RKO (cell line): ENCODE data around the gene KCNK3.

Source experiments
- DNase-seq: peaks from one replicate; pipeline ENCODE4 v3.0.0-alpha.2; 2016; ENCODE audit warnings: low spot score

The KCNK3 gene

GRCh38 chr2:26666671-26667070 lies 25.9 kb upstream of the KCNK3 start:
- DNase-seq = no peak

GRCh38 chr2:26668041-26668440 lies 24.5 kb upstream of the KCNK3 start:
- DNase-seq = no peak

DNA sequence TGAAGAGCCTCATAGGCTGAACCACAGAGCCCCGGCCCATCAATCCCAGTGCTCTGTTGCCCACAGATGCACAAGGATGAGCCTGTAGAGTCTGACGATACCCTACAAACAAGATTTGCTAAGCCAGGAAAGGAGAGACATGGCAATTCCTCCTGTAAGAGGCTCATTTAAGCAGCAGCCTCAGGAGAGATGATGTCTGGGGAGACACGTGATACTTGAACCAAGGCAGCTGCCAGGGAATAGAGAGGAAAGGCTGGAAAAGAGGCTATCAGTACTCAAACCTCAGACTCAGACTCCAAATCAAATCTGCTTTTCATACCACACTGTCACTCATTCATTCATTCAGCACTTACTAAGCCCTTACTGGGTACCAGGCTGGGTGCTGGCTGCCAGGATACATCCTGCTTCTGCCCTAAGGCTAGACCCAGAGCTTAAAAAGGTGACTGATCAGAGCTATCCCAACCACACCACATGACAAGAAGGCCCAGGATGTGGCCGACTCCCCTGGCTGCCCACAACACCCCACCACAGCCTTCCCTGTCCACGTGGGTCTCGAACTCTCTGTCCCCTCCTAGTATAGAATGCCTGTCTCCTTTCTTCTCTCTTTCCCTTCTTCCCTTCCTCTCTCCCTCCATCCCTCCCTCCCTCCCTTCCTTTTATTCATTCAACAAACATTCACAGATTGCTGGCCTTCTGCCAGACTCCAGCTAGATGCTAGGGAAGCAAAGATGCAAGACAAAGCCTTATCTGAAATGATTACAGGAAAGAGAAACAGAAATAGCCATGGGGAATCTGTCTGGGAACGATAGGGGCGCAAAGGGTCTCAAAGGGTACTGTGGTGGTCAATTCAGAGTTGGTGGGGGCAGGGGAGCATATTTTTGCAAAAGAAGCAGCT lies 23.4 kb upstream of the KCNK3 start:
- no peak for DNase-seq

DNA sequence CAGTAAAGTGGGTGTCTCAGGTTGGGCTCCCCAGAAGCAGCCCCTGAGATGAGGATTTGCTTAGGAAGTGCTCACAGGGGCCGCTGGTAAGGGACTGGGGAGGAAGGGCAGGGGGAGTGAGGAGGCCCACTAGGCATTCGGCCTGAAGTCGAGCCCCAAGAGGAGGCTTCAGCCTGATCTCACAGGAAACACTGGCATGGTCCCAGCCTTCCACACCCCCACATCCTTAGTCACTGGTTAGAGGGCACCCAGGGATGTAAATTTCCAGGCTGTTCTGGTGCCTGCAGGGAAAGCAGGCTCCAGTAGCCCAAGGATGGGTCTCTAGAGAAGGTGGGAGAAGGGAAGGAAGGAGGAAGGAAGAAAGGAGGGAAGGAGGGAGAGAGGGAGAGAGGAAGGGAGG lies 22.4 kb upstream of the KCNK3 start:
- peak; percentile 54 for DNase-seq

DNA sequence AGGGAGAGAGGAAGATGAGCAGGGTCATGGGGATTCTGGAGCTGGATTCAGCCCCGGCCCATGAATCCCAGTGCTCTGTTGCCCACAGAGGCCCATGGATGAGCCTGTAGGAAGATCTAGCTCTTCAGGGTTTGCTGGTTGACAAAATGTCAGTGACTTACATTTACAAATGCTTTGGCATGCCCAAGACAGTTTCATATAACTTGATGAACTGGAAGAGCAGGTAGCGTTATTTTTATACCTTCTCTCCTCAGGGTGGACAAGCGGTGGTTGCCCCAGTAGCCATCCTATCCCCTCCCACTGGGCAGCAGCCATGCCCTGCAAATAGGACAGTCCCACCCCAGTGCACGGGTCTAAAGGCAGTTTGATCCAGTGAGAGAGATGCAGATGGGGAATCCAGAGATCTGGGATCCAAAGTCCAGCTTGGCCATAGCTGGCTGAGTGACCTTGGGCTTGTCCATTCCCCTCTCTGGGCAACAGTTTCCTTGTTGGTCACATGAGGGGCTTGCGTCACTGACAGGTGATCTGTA lies 21.5 kb upstream of the KCNK3 start:
- DNase-seq = no peak

DNA sequence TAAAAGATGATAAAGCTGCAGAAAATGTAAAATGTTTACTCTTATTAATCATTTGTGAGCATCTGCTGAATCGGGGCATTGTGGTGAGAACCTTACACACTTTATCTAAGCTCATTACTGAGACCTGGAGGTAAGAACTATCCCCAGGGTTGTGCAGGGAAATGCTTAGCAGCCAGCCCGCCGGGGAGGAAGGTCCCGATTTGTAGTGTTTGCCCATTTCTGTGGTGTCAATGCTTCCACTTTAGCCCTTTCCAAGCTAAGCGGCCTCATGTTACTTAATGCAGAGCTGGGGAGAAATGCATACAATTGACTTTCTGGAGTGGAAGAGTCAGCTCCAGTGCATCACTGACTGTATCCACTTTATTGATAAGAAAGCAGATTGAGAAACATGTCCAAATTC lies 20.8 kb upstream of the KCNK3 start:
- DNase-seq = no peak

DNA sequence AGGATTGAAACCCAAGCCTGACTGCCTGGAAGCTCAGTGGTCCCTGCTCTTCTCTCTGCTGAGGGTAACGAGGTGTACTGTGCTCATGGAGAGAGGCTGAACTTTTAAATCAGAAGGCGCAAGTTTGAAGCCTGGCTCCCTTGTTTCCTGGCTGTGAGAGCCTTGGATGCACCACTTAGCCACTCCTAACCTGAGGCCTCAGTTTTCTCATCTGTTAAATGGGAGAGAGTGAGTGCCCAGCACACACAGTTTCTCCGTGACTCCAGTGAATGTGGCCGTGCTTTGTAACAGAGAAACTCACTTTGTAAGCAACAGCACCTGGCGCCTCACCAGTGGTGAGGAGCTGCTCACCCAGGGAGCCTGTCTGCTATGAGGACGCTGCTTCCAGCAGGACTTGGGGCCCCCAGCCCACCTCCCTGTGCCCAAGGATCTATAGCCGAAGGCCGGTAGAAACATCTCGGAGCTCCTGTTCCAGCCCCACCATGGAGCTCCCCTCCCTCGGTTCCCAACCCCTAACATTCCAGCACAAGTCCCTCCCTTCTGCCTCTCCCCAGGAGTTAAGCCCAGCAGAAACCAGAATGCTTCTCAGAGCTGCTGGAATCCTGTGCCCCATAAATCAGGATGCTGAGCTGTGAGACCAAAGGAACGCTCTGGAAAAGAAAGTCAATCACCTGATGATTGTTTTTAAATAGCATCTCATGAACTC lies 20.3 kb upstream of the KCNK3 start:
- DNase-seq = no peak

DNA sequence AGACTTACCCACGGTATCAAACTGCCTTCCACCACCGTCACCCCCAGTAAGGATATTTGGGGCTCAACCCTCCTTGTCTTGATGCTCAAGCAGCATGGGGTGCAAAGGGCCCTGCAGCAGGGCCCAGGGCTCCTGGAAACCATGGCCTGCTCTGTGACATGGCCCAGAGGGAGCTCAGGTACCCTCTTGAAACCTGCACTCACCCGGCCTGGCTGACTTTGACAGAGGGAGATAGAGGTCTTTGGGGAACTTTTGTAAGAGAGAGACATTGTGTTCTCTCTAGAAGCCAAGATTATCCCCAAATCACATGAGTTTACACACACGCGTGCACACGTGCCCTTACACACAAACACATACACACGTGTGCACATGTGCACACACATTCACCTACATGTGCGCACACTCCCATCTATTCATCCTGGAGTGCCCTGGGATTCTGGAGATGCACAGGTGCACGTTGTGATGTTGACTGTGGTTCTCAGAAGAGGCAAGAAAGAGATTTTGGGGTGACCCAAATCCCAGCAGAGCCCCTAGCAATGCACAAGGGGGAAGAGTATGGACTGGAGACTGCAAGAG lies 19.6 kb upstream of the KCNK3 start:
- no peak for DNase-seq

DNA sequence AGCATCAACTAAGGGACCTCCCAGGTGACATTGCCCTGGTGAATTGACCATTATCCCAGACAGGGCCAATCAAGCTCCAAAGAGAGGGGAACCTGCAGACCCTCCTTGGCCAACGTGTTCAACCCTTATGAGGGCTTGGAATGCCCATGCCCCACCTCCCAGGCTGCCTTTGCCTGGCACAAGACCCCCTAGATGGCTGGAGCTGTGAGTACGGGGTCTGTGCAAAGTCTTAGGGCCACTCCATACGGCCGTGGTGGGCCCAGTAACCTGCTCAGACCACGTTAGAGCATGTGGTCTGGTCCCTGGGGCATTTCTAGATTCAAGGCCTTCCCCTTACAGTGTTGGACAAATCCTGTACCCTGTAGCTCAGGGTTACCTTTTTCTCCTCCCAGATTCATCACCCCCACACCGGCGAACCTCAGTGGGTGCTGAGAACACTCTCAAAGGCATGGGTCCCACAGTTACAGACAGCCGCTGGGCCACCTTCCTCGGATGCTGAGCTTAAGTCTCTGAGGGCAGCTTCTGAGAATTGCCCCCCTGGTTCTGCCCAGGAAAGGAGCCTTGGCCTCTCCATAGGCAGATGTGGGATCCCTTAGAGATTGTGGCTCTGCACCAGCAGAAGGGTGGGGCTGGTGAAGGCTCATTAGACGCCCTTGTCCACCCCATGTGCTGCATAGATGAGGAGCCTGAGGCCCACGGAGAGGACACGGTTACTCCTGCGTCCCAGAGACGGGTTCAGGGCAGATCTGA lies 18.3 kb upstream of the KCNK3 start:
- DNase-seq = no peak

DNA sequence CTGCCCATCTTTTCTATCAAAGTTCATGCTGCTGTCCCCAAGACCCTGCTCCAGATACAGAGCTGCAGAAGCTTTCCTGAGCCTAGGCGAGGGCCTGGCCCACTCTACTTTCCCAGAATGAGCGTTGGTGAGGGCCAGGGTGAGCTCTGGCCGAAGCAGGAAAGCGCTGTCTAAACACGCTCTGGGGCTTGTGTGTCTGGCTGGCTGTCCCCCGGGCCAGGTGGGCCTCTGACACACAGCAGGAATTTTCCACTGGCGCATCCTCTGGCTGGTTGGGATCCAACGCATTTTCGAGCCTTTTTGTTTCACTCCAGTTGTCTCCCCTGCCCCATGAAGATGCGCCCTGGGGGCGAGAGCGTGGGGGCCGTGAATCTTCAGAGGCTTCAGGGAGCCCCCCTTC lies 17.8 kb upstream of the KCNK3 start:
- no peak for DNase-seq

DNA sequence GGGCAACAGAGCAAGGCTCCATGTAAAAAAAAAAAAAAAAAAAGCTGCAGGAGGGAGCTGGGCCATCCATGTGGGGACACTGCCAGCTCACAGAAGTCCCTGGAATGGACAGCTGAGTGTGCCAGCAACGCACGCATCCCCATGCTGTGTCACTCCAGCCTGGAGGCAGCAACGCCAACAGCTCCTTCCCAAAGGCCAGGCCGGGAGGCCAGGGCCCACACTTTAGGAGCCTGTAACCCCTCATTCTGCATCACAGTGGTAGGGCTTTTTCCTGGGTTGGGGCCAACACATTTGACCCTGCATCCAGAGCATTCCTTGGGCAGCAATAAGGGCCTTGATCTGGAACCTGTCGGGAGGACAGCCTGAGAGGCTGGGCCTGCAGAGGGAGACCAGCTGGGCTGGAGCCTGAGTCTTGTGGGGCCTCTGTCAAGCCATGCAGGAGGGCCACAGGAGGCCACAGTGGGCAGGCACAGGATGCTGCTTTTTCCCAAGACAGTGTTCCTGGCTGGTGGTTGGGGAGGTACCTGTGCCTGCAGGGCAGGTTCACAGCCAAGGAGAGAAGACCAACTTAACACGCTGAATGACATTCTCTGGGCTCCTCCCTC lies 16.8 kb upstream of the KCNK3 start:
- no peak for DNase-seq

DNA sequence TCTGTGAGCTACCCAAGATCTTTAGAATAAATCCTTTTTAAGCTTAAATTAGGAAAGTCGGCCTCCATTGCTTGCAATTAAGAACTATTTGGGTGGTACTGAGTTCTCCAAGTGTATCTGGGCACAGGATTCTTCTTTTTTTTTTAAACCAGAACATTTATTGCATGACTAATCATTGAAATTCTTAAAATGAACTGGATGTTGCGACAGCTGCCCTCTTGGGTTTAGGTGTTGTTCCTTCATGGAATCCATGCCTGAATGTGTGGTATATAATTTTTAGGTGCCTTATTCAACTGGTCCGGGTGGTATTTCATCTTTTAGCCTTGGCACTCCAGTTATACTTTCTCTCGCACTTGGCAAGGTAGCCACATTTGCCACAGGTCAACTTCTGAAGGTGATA lies 14.5 kb upstream of the KCNK3 start:
- no peak for DNase-seq

- DNase-seq = no peak
Observed at GRCh38 chr2:26679867-26680266, 12.7 kb upstream of the KCNK3 start.

- no peak for DNase-seq
Observed at GRCh38 chr2:26681656-26682055, 10.9 kb upstream of the KCNK3 start.

DNA sequence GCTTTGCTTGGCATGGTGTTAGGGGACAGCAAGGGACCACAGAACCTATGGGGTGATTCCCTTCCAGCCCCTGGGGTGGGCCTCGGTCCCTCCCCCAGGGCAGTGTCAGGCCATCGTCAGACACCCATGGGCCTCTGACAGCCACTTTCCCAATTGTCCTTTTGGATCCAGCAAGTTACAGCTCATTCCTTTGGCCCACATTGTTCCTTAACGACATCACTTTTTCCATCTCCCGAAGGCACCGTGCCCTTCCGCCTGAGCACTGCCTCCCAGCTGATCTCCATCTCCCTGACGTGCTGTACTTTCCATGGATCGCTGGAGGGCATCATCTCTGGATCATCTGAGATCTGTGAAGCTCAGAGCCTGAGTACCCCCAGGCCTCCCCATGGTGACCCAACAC lies 10.4 kb upstream of the KCNK3 start:
- no peak for DNase-seq

GRCh38 chr2:26683583-26683982 lies 8.9 kb upstream of the KCNK3 start:
- no peak for DNase-seq

- DNase-seq = no peak
Observed at GRCh38 chr2:26685341-26685740, 7.2 kb upstream of the KCNK3 start.

GRCh38 chr2:26685989-26686839 lies 6.3 kb upstream of the KCNK3 start:
- DNase-seq = no peak

DNA sequence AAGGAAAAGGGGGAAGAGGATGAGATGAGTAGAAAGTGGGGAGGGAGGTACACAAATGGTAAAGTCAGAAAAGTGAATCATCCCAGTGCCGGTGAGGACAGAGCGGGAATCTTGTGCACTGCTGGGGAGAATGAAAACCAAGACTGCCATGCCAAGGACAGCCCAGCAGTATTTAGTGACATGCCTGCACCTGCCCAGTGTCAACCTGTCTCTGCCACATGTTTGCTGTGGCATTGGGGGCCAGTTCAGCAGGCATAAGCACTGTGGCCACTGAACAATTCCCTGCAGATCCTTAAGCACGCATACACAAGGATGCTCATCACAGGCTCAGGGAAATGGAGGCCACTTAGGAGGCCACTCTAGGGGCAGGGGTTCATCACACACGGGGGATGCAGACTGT lies 5.2 kb upstream of the KCNK3 start:
- DNase-seq = no peak

- no peak for DNase-seq
Observed at GRCh38 chr2:26687801-26688200, 4.7 kb upstream of the KCNK3 start.

DNA sequence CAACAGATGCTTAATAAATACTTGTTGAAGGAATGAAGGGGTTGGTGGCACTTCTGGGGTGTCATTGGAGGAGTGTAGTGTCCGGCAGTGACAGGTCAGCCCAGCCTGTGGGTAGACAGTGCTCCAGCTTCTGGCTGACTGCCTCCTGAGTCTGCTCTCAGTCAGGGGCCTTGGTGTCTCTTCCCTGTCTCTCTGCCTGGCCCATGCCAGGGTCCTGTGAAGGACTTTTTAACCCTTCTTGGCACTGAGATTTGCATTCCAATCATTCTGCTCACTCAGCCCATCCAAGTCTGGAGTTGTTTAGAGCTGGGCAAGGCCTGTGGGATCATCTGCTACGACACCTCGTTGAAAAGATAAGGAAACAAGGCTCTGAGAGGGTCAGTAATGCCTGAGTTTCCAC lies 1.4 kb upstream of the KCNK3 start:
- no peak for DNase-seq
